Motor neuron (in vitro differentiated cells): Measurements from ENCODE around the gene MIEF1. TPM values are rescaled to one million over a fixed set of nuclear protein-coding genes. Genes with fewer than 3 reads are reported as not detected.

ENCODE experiments used
- ATAC-seq, 8 experiments: fragments of 200-7000 bp; cut with Tn5 transposase; replicated peaks in 6 of 8; 2 replicates each; pipeline ENCODE4 v1.8.0; 2021; ENCODE audit warnings: mild to moderate bottlenecking in 8 of 8, moderate library complexity in 8 of 8
- H3K27ac ChIP-seq, 2 donors: fragments of 250-450 bp; sonication (Bioruptor Pico); 2 replicates each; pipeline ENCODE4 v1.9.0; 2021; ENCODE audit warnings: antibody characterized with exemption in 2 of 2, mild to moderate bottlenecking in 2 of 2, moderate library complexity in 1 of 2
- H3K4me1 ChIP-seq, 2 donors: fragments of 250-450 bp; sonication (Bioruptor Pico); replicated peaks in 1 of 2; 2 replicates each; pipeline ENCODE4 v1.6.1; 2021; ENCODE audit warnings: antibody characterized with exemption in 2 of 2, mild to moderate bottlenecking in 2 of 2, moderate library complexity in 1 of 2
- H3K4me3 ChIP-seq, 5 donors: fragments of 250-450 bp; sonication (Bioruptor Pico); 2 replicates each; pipeline ENCODE4 v1.9.0; 2021; ENCODE audit warnings: antibody characterized with exemption in 5 of 5, mild to moderate bottlenecking in 5 of 5, moderate library complexity in 4 of 5
- WGBS, 10 experiments: fragments of 450-650 bp; shearing (Covaris generic); methylation state at CpG; one replicate each; pipeline ENCODE4 v1.0.0; 2022; 5-methylcytosine and 5-hydroxymethylcytosine counted together
- in situ Hi-C, 9 experiments: fragments of 400-800 bp; cut with MboI; loops; one replicate each; pipeline ENCODE4 v1.15.0; 2021; ENCODE audit warnings: low sequenced_read_pairs in 9 of 9, low pct_unique_long_range_greater_than_20kb in 2 of 9; ENCODE audit not compliant: unreplicated experiment in 9 of 9
- total RNA-seq, 8 experiments: library from RNA; unstranded; fragments of 300-600 nt; gene quantifications; 2 replicates each; pipeline versions ENCODE4 v1.2.3 to v1.2.4, GENCODE V29; 2022

MIEF1 gene
- total RNA-seq, 8 experiments from 2014 or later, result 20.9 to 38.8 (median 29.2) TPM

DNA sequence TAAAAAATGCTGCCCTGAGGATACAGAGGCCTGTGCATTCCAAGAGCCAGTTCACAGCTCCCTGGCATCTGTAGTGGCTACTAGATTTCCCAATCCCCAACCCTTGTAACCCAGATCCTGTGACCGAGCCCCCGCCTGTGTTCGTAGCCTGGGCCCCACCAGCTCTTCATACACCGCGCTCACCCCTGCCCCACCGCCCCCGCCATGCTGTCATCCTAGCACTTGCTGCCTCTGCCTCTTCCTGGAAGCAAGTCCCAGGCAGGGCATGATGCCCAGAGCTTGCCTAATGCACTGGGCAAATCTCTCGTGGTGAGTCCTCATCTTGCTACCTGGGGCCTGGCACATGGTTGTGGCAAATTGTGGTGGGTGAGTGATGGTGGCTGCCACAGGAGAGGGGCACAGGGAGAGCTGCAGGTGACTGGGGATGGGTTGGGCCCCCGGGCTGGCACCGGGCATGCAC is 38.1 kb upstream of the MIEF1 start:
- H3K27ac ChIP-seq, result no peak overlapping the region
- in situ Hi-C loops, result no loop called here
- no peak overlapping the region for H3K4me3 ChIP-seq
- no peak for ATAC-seq
- H3K4me1 ChIP-seq, result peaks cover 8% of the 10 kb centered on the region in 2 donors
- 60 to 100% (median 87%) methylated on average over 2 to 3 of the region's 10 CpGs; no CpG with 5 or more reads in 7 of the 10 experiments for WGBS, 10 experiments

DNA sequence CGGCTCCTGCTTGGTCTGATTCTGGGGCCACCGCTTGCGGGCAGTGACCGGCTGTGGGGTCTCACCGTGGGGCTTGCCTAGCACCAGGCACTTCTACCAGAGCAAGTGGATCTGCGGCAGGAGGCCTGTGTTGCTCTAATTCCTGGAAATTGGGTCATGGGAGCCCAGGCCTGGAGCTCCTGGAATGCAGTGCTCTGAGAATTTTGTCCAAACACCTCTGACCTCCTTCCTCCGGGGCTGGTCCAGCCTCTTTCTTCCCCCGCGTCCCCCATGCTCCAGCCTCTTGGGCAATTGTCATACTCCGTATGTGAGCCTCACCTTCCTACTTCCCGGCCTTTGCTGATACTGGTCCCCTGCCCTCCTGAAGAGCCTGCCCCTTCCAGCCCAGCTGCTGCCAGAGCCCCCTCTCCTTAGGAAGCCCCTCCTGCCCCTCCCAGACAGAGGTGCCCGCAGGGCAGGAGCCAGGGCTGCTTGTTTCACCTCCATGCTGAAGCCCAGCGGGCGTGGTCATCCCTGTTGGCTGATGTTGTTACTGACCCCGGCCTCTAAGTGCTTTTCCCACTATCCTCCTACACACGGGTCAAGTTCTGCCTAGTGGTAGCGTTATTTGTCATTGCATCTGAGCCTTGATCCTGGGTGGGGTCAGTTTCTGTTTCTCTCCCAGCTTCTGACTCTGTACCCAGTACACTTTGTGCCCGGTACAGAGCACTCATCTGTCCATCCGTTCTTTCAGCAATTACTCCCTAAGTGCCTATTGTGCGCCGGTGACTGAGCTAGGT is 35.7 kb upstream of the MIEF1 start:
- peak in 2 of 8 experiments; percentile 10 to 17 for ATAC-seq
- in situ Hi-C loops, result no loop called here
- Histone ChIP-seq H3K4me1 (peaks cover 26 to 28% of the 10 kb centered on the region in 2 donors), H3K4me3 (no peak overlapping the region), H3K27ac (no peak overlapping the region)
- WGBS, 10 experiments, result 68 to 93% (median 91%) methylated on average over 3 to 9 of the region's 21 CpGs; no CpG with 5 or more reads in 5 of the 10 experiments

DNA sequence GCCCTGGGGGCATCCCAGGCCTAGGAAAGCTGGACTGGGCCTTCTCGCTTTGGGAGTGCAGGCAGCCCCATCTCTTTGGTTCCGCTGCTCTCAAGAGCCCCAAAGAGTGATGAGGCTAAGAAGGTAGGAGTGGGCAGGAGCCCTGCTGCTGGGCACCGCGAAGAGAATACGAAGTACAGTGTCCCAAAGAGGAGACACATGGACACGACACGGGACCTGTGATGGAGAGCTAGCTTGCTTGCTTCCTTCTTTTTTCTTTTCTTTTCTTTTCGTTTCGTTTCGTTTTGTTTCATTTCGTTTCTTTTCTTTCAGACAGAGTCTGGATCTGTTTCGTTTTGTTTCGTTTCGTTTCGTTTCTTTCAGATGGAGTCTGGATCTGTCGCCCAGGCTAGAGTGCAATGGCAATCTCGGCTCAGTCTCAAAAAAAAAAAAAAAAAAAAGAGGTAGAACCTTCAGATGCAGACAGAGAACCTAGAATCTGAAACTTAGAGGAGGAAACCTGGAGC is 34.6 kb upstream of the MIEF1 start:
- in situ Hi-C loops, result no loop called here

DNA sequence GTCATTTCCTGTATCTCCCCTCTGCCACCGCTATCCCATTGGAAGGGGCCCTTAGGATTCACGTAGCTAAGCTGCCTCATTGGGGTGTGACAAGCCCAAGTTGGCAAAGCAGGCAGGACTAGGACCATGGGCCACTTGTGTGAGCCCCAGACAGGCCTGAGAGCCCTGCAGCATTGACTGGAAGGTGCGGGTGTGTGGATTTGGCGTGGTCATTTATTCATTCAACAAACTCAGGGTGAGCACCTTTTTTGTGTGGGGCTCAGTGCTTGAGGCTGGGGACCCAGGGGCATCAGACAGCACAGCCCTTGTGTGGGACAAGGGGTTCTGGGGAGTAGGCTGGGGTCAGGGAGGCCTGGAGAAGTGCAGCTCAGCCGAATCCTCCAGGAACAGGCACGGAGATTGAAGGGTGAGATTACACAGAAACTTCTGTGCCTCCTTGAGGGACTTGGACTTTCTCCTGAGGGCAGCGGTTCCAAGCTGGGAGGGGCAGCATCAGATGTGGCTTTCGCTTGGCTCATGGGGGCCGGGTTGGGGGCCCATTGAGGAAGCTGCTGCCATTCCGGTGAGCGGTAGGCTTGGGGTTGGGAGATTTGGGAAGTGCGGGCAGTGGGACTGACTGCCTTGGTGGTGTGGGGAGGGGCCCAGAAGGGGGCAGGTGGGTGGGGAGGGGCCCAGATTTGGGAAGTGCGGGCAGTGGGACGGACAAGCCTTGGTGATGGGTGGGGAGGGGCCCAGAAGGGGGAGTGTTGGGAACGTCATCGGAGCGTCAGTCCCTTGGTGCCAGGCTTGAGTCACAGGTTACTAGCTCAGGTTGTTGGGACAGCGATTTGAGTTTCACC is 33.4 kb upstream of the MIEF1 start:
- in situ Hi-C loops, result no loop called here
- no peak overlapping the region for H3K4me3 ChIP-seq
- no peak overlapping the region for H3K27ac ChIP-seq
- 58 to 100% (median 90%) methylated on average over 1 to 2 of the region's 18 CpGs; no CpG with 5 or more reads in 4 of the 10 experiments for WGBS, 10 experiments
- no peak for ATAC-seq
- H3K4me1 ChIP-seq, result peaks cover 38 to 39% of the 10 kb centered on the region in 2 donors

More for the DNA sequence above, 34.6 kb upstream of the MIEF1 start:
- Histone ChIP-seq H3K4me3 (no peak overlapping the region), H3K4me1 (peaks cover 37 to 38% of the 10 kb centered on the region in 2 donors), H3K27ac (no peak overlapping the region)
- WGBS, 10 experiments, result 67 to 88% (median 79%) methylated on average over 4 to 15 of the region's 17 CpGs
- no peak for ATAC-seq

DNA sequence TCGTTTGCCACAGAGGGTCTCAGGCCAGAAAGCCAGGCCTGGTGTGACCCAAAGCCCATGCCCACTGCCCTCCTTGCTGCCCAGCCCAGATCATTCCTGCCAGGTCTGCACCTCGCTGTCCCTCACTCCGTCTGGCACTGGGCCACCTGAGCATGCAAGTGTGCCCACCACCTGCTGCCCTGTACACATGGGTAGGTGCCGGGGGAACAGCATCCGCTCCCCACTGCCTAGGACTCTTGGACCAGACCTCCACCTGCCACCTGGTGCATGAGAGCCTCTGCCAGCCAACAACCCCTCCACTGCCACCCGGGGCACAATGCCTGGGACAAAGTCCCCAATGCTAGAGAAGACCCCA is 32.8 kb upstream of the MIEF1 start:
- ATAC-seq, result no peak
- Histone ChIP-seq H3K4me3 (no peak overlapping the region), H3K27ac (peak overlapping the region in 1 of 2 donors; percentile 78), H3K4me1 (peaks cover 39 to 45% of the 10 kb centered on the region in 2 donors)
- WGBS, 10 experiments, result 40 to 100% (median 100%) methylated on average over 1 to 4 of the region's 6 CpGs; no CpG with 5 or more reads in 7 of the 10 experiments
- in situ Hi-C loops, result no loop called here

DNA sequence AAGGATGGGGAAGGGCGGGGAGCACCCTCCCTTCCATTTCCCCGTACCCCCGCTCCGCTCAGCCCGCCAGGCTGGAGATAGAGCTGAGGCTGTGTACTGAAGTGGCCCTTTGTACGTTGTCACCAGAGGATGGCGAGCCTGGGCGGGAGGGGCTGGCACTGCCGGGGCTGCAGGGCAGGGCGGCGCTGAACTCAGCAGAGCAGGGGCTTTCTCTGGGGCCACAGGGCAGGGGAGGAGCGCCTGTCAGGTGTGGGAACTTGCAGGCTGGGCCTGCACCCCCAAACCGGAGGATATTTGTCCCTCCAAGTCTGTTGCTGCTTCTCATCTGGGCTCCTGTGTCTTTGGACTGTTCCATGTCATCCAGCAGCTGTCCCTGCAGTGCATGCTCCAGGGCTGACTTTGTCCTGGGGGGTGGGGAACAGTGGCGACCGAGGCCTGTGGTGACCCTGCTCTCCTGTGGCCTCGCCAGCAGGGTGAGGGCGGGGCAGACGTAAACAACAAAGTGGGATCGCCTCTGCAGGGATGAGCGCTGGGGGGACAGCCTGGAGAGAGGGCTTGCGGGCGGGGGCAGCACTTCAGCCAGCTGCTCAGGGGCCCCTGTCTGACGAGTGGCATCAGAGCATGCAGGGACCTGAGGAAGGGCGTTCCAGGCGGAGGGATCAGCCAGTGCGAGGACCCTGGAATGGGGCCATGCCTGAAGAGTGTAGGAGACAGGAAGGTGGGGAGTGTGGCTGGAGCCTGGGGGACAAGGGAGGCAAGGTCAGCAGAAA is 32.2 kb upstream of the MIEF1 start:
- Histone ChIP-seq H3K27ac (peak overlapping the region; percentile 15 to 78), H3K4me1 (peaks cover 45 to 50% of the 10 kb centered on the region in 2 donors), H3K4me3 (no peak overlapping the region)
- in situ Hi-C loops, result no loop called here
- WGBS, 10 experiments, result 43 to 90% (median 69%) methylated on average over 3 to 6 of the region's 26 CpGs; no CpG with 5 or more reads in 7 of the 10 experiments
- peak in 5 of 8 experiments; percentile 46 to 81 (median 75) for ATAC-seq

DNA sequence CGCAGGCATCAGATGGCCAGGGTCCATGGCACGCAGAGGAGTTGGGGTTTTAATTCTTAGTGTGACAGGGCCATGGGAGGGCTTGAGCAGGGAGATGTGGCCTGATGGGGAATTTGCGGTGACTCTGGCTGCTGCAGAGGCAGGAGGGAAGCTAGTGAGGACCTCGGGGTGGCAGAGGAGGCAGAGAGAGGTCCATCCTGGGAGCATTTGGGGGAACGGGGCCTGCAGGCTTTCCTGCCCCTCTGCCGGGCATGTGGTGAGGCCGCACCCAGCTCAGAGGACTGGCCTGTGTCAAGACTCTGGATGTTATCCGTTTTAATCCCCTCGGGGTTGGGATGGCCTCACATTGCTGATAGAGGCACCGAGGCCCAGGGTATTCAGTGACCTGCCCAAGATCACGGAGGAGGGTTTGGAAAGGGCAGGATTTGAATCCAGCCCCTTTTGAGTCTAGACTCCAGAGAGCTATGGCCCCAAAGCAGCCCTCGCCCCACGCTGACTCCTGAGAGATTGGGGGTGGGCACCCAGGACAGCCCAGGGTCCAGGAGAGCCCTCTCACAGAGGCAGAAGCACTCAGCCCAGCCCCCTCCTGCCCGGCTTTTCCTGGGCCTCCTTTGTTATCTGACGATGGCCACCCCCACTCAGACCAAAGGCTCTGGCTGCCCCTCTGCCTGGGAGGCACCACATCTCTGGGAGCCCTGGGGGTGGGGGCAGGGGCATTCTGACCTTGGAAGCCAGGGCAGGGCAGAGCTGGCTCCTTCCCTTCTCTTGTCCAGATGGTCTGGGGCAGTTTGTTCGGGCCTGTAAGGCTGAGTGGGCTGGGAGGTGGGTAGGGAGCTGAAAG is 31.4 kb upstream of the MIEF1 start:
- H3K4me1 ChIP-seq, result peaks cover 50 to 58% of the 10 kb centered on the region in 2 donors
- peak overlapping the region; percentile 38 to 78 for H3K27ac ChIP-seq
- in situ Hi-C loops, result no loop called here
- 23 to 80% (median 44%) methylated on average over 1 to 3 of the region's 16 CpGs; no CpG with 5 or more reads in 5 of the 10 experiments for WGBS, 10 experiments
- ATAC-seq, result peak in 3 of 8 experiments; percentile 3 to 8 (median 5)
- H3K4me3 ChIP-seq, result no peak overlapping the region

DNA sequence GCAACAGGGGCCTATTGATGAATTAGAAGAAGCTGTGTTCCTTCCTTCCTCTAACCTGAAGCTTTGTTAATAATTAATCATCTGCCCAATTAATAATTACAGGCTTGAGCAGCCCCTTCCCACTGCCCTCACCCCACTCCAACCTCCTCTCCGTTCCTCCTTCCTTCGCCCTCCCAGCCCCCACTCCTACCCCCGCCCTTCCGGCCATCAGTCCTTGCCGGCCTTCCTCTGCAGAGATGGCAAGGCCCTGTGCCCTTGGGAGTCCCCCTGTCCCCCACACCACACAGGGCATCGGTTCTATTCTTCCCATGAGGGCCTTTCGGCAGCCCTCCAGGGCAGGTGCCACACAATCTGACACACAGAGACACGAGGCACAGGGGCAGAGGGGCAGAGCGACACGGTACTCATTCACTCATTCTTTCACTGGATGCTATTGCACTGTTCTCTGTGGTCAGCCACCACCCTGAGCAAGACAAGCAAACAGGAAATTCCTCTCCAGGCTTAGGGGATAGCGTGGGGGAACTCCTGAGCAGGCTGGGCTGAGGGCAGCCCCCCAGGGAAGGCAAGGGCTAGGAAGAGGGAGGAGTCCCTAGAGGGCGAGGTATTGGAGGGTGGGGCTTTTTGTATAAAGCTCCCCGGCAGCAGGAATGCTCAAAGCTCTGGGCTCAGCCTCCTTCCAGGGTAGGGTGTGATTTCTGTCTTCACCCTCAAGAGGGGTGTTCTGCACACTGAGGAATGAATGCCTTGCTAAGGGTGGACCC is 30.5 kb upstream of the MIEF1 start:
- peak overlapping the region; percentile 38 to 78 for H3K27ac ChIP-seq
- peak; percentile 15 to 51 (median 44) for ATAC-seq
- H3K4me1 ChIP-seq, result peaks cover 56 to 67% of the 10 kb centered on the region in 2 donors
- in situ Hi-C loops, result no loop called here
- WGBS, 10 experiments, result 0 to 26% (median 11%) methylated on average over 1 to 2 of the region's 13 CpGs; no CpG with 5 or more reads in 6 of the 10 experiments
- H3K4me3 ChIP-seq, result no peak overlapping the region

DNA sequence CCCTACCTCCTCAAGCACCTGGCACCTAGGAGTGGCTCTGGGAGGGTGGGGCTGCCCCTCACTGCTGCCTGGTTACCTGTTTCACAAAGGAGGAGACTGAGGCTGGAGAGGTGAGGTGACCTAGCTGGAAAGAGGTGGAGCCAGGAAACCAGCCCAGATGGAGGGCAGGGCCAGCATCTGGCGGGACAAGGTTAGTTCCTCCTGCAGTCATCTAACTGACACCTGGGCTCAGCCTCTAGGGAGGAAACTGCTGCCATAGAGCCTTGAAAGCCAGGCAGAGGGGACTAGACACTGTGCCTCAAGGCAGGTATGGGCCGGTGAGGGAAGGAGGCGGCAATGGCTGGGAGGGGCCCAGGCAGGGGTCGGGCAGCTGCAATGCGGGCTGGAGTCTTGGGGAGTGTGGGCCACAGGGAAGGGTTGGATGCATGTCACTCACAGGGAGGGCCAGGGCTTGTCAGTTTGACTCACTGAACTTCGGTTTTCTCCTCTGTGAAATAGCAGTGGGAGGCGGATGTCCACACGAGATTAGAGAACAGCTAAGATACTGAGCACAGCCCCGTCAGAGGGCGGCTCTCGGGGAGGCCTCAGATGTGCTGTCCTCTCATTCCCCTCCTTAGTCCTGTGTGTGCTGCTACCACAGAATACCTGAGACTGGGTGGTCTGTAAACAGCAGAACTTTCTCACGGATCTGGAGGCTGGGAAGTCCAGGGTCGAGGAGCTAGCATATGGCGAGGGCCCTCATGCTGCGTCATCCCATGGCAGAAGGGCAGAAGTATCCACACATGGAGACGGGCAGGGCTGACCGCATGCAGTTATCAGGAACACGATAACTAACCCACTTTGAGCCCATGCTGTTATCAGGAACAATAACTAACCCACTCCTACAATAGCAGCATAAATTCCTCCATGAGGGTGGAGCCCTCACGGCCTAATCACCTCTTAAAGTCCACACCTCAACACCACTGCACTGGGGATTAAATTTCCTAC is 29.2 kb upstream of the MIEF1 start:
- peak in 2 of 8 experiments; percentile 7 to 11 for ATAC-seq
- in situ Hi-C loops, result no loop called here
- no peak overlapping the region for H3K4me3 ChIP-seq
- WGBS, 10 experiments, result 38 to 87% (median 60%) methylated on average over 1 to 7 of the region's 19 CpGs; no CpG with 5 or more reads in 5 of the 10 experiments
- H3K4me1 ChIP-seq, result peaks cover 56 to 67% of the 10 kb centered on the region in 2 donors
- H3K27ac ChIP-seq, result no peak overlapping the region

DNA sequence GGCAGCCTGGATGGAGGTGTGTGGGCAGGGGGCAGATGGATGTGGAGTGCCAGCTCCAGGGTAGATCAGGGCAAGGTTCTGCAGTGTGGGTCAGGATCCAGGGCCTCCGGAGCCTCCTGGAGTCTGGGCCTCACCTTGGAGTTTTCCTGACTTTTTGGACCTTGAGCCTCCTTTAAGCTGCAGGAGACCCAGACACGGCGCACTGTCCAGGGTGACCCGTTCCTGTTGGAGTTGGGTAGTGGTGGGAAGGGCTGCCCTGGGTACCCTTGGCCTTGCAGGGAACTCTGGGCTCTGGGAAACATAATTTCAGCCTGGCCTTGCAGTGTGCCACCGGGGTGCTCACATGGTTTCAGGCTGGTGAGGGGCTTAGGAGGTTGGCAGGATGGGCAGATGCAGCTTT is 28.2 kb upstream of the MIEF1 start:
- no peak for ATAC-seq
- in situ Hi-C loops, result no loop called here
- Histone ChIP-seq H3K4me1 (peaks cover 56 to 67% of the 10 kb centered on the region in 2 donors), H3K27ac (no peak overlapping the region), H3K4me3 (no peak overlapping the region)
- WGBS, 10 experiments, result 94 to 100% methylated on average over 2 to 3 of the region's 5 CpGs; no CpG with 5 or more reads in 8 of the 10 experiments
